Measurements from ENCODE around the gene GTSF1L.
"Not testable (repeated sequence)": the region's sequence is repeated elsewhere in the genome, so short reads cannot be mapped to it uniquely, and the experiment has no call there.

GTSF1L gene

GRCh38 chr20:43726811-43727338 is at the start of gene GTSF1L:
GTSF1L (minus strand) TSS chr20:43727002; CDS start chr20:43726694, 308 bp downstream.
- H3K9me3 Mint-ChIP-seq: no peaks in the 10 kb centered on the region
- H3K27me3 Mint-ChIP-seq: no peaks in the 10 kb centered on the region
- no peak within 1 kb of the TSS for H3K27ac Mint-ChIP-seq
- H3K36me3 Mint-ChIP-seq: no peaks in the 10 kb centered on the region
- H3K4me3 Mint-ChIP-seq: no peak within 1 kb of the TSS
- H3K4me1 Mint-ChIP-seq: peaks cover 59% of the 10 kb centered on the region

GRCh38 chr20:43774754-43775153 is 48.0 kb upstream of the GTSF1L start:
- no peak overlapping the region for H3K4me3 Mint-ChIP-seq
- peaks cover 2% of the 10 kb centered on the region for H3K27me3 Mint-ChIP-seq
- no peaks in the 10 kb centered on the region for H3K4me1 Mint-ChIP-seq
- no peaks in the 10 kb centered on the region for H3K36me3 Mint-ChIP-seq
- H3K27ac Mint-ChIP-seq: peak overlapping the region; percentile 24
- no peaks in the 10 kb centered on the region for H3K9me3 Mint-ChIP-seq

GRCh38 chr20:43771503-43772190 is 44.8 kb upstream of the GTSF1L start:
- Mint-ChIP-seq H3K36me3 (no peaks in the 10 kb centered on the region), H3K27ac (no peak overlapping the region), H3K4me1 (no peaks in the 10 kb centered on the region), H3K4me3 (no peak overlapping the region), H3K9me3 (no peaks in the 10 kb centered on the region), H3K27me3 (peaks cover 2% of the 10 kb centered on the region)

GRCh38 chr20:43770342-43770741 is 43.5 kb upstream of the GTSF1L start:
- no peak overlapping the region for H3K27ac Mint-ChIP-seq
- no peak overlapping the region for H3K4me3 Mint-ChIP-seq

GRCh38 chr20:43767686-43768474 is 41.1 kb upstream of the GTSF1L start:
- H3K9me3 Mint-ChIP-seq: no peaks in the 10 kb centered on the region
- H3K27ac Mint-ChIP-seq: no peak overlapping the region
- no peaks in the 10 kb centered on the region for H3K36me3 Mint-ChIP-seq
- peaks cover 2% of the 10 kb centered on the region for H3K27me3 Mint-ChIP-seq
- no peak overlapping the region for H3K4me3 Mint-ChIP-seq
- H3K4me1 Mint-ChIP-seq: no peaks in the 10 kb centered on the region

More at GRCh38 chr20:43770342-43770741, 43.5 kb upstream of the GTSF1L start:
- Mint-ChIP-seq H3K27me3 (peaks cover 2% of the 10 kb centered on the region), H3K36me3 (no peaks in the 10 kb centered on the region), H3K4me1 (no peaks in the 10 kb centered on the region), H3K9me3 (no peaks in the 10 kb centered on the region)

- H3K36me3 Mint-ChIP-seq: no peaks in the 10 kb centered on the region
- H3K4me3 Mint-ChIP-seq: no peak overlapping the region
- no peak overlapping the region for H3K27ac Mint-ChIP-seq
- no peaks in the 10 kb centered on the region for H3K4me1 Mint-ChIP-seq
- peaks cover 2% of the 10 kb centered on the region for H3K27me3 Mint-ChIP-seq
- H3K9me3 Mint-ChIP-seq: no peaks in the 10 kb centered on the region
These were observed 40.1 kb upstream of the GTSF1L start for GRCh38 chr20:43766917-43767316.

GRCh38 chr20:43766385-43766784 is 39.6 kb upstream of the GTSF1L start:
- Mint-ChIP-seq H3K27me3 (peaks cover 2% of the 10 kb centered on the region), H3K36me3 (no peaks in the 10 kb centered on the region), H3K4me3 (no peak overlapping the region), H3K4me1 (no peaks in the 10 kb centered on the region), H3K27ac (no peak overlapping the region), H3K9me3 (no peaks in the 10 kb centered on the region)

- no peak overlapping the region for H3K4me3 Mint-ChIP-seq
- no peaks in the 10 kb centered on the region for H3K36me3 Mint-ChIP-seq
- H3K27me3 Mint-ChIP-seq: peaks cover 2% of the 10 kb centered on the region
- H3K9me3 Mint-ChIP-seq: no peaks in the 10 kb centered on the region
- no peaks in the 10 kb centered on the region for H3K4me1 Mint-ChIP-seq
- H3K27ac Mint-ChIP-seq: peak overlapping the region; percentile 56
These were observed 39.1 kb upstream of the GTSF1L start for GRCh38 chr20:43765916-43766315.

GRCh38 chr20:43762911-43763310 is 36.1 kb upstream of the GTSF1L start:
- H3K4me1 Mint-ChIP-seq: no peaks in the 10 kb centered on the region
- H3K36me3 Mint-ChIP-seq: no peaks in the 10 kb centered on the region
- no peaks in the 10 kb centered on the region for H3K9me3 Mint-ChIP-seq
- no peak overlapping the region for H3K27ac Mint-ChIP-seq
- no peak overlapping the region for H3K4me3 Mint-ChIP-seq
- no peaks in the 10 kb centered on the region for H3K27me3 Mint-ChIP-seq

- Mint-ChIP-seq H3K27me3 (no peaks in the 10 kb centered on the region), H3K9me3 (no peaks in the 10 kb centered on the region), H3K4me3 (no peak overlapping the region), H3K36me3 (no peaks in the 10 kb centered on the region), H3K27ac (no peak overlapping the region), H3K4me1 (no peaks in the 10 kb centered on the region)
These were observed 34.9 kb upstream of the GTSF1L start for GRCh38 chr20:43761386-43762340.

GRCh38 chr20:43757888-43758287 is 31.1 kb upstream of the GTSF1L start:
- not testable (repeated sequence) for H3K27me3 Mint-ChIP-seq, H3K4me3 Mint-ChIP-seq, H3K9me3 Mint-ChIP-seq, H3K4me1 Mint-ChIP-seq, H3K27ac Mint-ChIP-seq, H3K36me3 Mint-ChIP-seq

- H3K9me3 Mint-ChIP-seq: no peaks in the 10 kb centered on the region
- H3K27me3 Mint-ChIP-seq: no peaks in the 10 kb centered on the region
- H3K36me3 Mint-ChIP-seq: no peaks in the 10 kb centered on the region
- peaks cover 21% of the 10 kb centered on the region for H3K4me1 Mint-ChIP-seq
- no peak overlapping the region for H3K4me3 Mint-ChIP-seq
- peak overlapping the region; percentile 67 for H3K27ac Mint-ChIP-seq
These were observed 29.0 kb upstream of the GTSF1L start for GRCh38 chr20:43755851-43756250.

- Mint-ChIP-seq H3K9me3 (no peaks in the 10 kb centered on the region), H3K36me3 (no peaks in the 10 kb centered on the region), H3K27ac (peak overlapping the region; percentile 67), H3K27me3 (no peaks in the 10 kb centered on the region), H3K4me3 (no peak overlapping the region), H3K4me1 (peaks cover 25% of the 10 kb centered on the region)
These were observed 28.6 kb upstream of the GTSF1L start for GRCh38 chr20:43755390-43755789.

GRCh38 chr20:43752561-43753301 is 25.9 kb upstream of the GTSF1L start:
- Mint-ChIP-seq H3K27ac (peak overlapping the region; percentile 98), H3K36me3 (no peaks in the 10 kb centered on the region), H3K4me3 (no peak overlapping the region), H3K4me1 (peaks cover 35% of the 10 kb centered on the region), H3K9me3 (no peaks in the 10 kb centered on the region), H3K27me3 (no peaks in the 10 kb centered on the region)

GRCh38 chr20:43752051-43752360 is 25.2 kb upstream of the GTSF1L start:
- peaks cover 35% of the 10 kb centered on the region for H3K4me1 Mint-ChIP-seq
- H3K36me3 Mint-ChIP-seq: no peaks in the 10 kb centered on the region
- H3K9me3 Mint-ChIP-seq: no peaks in the 10 kb centered on the region
- H3K27ac Mint-ChIP-seq: peak overlapping the region; percentile 98
- peak overlapping the region; percentile 3 for H3K4me3 Mint-ChIP-seq
- no peaks in the 10 kb centered on the region for H3K27me3 Mint-ChIP-seq

All from activated naive CD4-positive, alpha-beta T cell treated with anti-CD3 and anti-CD28 coated beads, Interleukin-2, amount 50 U/mL, for 24 hours (primary cell).